Activated B cell treated with CpG ODN at 0.5 μM for 24 hours (primary cell): ENCODE data around the gene LPCAT4. TPM values are rescaled to one million over a fixed set of nuclear protein-coding genes. Genes with fewer than 3 reads are reported as not detected.
"Not testable (repeated sequence)": the region's sequence is repeated elsewhere in the genome, so short reads cannot be mapped to it uniquely, and the experiment has no call there.

Source experiments
- ATAC-seq: fragments of 200-7000 bp; cut with Tn5 transposase; one replicate; pipeline ENCODE4 v1.10.0; 2021; ENCODE audit warnings: low read depth, mild to moderate bottlenecking, moderate library complexity
- CTCF ChIA-PET: fragments of 350-600 bp; sonication (Branson Sonifier 250); formaldehyde crosslinking; loops from one replicate; lab custom pipeline; 2021; ENCODE audit warnings: antibody characterized with exemption; lab: Charles Lee
- POLR2A ChIA-PET: fragments of 350-600 bp; sonication (Branson Sonifier 250); formaldehyde crosslinking; loops from one replicate; lab custom pipeline; 2021; ENCODE audit warnings: antibody characterized with exemption; lab: Charles Lee
- DNase-seq: peaks from one replicate; pipeline ENCODE4 v3.0.0; 2022
- H3K27ac Mint-ChIP-seq: one replicate; pipeline ENCODE4 v1.8.0; 2020; ENCODE audit warnings: mixed read lengths
- H3K27me3 Mint-ChIP-seq: one replicate; pipeline ENCODE4 v1.8.0; 2021; ENCODE audit warnings: mixed read lengths
- H3K36me3 Mint-ChIP-seq: one replicate; pipeline ENCODE4 v1.8.0; 2021; ENCODE audit warnings: low read depth, mixed read lengths
- H3K4me1 Mint-ChIP-seq: one replicate; pipeline ENCODE4 v1.8.0; 2021; ENCODE audit warnings: mixed read lengths
- H3K4me3 Mint-ChIP-seq: one replicate; pipeline ENCODE4 v1.8.0; 2020; ENCODE audit warnings: mild to moderate bottlenecking, mixed read lengths
- H3K9me3 Mint-ChIP-seq: one replicate; pipeline ENCODE4 v1.8.0; 2020; ENCODE audit warnings: mixed read lengths
- intact Hi-C: fragments of 100-400 bp; cut with micrococcal nuclease; formaldehyde crosslinking; loops from one replicate; pipeline ENCODE4 v1.15.1; 2024
- total RNA-seq: library from RNA; stranded (reverse); gene quantifications from 2 replicates; pipeline ENCODE4 v1.2.3, GENCODE V29; 2022
- TF ChIP-seq, protein P1 (sequence below): fragments of 200-600 bp; IDR thresholded peaks from one replicate; pipeline ENCODE4 v1.8.0; 2022; ENCODE audit warnings: antibody characterized with exemption, mild to moderate bottlenecking

Gene LPCAT4
- total RNA-seq, 1 donor from 2014 or later: 28.8 TPM

GRCh38 chr15:34349769-34350168 is 17.2 kb downstream of the LPCAT4 start:
- intact Hi-C loops: no loop called here
- no peak for DNase-seq
- CTCF ChIA-PET: no interaction called here
- TF ChIP-seq, protein P1, sequence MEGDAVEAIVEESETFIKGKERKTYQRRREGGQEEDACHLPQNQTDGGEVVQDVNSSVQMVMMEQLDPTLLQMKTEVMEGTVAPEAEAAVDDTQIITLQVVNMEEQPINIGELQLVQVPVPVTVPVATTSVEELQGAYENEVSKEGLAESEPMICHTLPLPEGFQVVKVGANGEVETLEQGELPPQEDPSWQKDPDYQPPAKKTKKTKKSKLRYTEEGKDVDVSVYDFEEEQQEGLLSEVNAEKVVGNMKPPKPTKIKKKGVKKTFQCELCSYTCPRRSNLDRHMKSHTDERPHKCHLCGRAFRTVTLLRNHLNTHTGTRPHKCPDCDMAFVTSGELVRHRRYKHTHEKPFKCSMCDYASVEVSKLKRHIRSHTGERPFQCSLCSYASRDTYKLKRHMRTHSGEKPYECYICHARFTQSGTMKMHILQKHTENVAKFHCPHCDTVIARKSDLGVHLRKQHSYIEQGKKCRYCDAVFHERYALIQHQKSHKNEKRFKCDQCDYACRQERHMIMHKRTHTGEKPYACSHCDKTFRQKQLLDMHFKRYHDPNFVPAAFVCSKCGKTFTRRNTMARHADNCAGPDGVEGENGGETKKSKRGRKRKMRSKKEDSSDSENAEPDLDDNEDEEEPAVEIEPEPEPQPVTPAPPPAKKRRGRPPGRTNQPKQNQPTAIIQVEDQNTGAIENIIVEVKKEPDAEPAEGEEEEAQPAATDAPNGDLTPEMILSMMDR: no peak
- Mint-ChIP-seq H3K9me3 (no peaks in the 10 kb centered on the region), H3K36me3 (no peaks in the 10 kb centered on the region), H3K27me3 (no peaks in the 10 kb centered on the region), H3K4me1 (no peaks in the 10 kb centered on the region), H3K4me3 (no peak overlapping the region), H3K27ac (no peak overlapping the region)
- ATAC-seq: no peak
- POLR2A ChIA-PET: no interaction called here

GRCh38 chr15:34348735-34349300 is 18.2 kb downstream of the LPCAT4 start:
- Mint-ChIP-seq H3K27me3 (no peaks in the 10 kb centered on the region), H3K9me3 (no peaks in the 10 kb centered on the region), H3K27ac (no peak overlapping the region), H3K4me1 (no peaks in the 10 kb centered on the region), H3K4me3 (no peak overlapping the region), H3K36me3 (no peaks in the 10 kb centered on the region)
- no peak for ATAC-seq
- intact Hi-C loops: no loop called here
- TF ChIP-seq, protein P1: no peak
- no peak for DNase-seq
- CTCF ChIA-PET: no interaction called here
- POLR2A ChIA-PET: interaction anchor here (0.6 kb wide), 1 partner anchor 16 kb away, joined by 3 read pairs; no protein-coding TSS in a partner anchor

DNA sequence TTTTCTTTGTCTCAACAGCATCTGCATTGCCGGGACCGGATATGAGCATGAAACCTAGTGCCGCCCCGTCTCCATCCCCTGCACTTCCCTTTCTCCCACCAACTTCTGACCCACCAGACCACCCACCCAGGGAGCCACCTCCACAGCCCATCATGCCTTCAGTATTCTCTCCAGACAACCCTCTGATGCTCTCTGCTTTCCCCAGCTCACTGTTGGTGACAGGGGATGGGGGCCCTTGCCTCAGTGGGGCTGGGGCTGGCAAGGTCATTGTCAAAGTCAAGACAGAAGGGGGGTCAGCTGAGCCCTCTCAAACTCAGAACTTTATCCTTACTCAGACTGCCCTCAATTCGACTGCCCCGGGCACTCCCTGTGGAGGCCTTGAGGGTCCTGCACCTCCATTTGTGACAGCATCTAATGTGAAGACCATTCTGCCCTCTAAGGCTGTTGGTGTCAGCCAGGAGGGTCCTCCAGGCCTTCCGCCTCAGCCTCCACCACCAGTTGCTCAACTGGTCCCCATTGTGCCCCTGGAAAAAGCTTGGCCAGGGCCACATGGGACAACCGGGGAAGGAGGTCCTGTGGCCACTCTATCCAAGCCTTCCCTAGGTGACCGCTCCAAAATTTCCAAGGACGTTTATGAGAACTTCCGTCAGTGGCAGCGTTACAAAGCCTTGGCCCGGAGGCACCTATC is 18.9 kb downstream of the LPCAT4 start:
- no peak overlapping the region for H3K4me3 Mint-ChIP-seq
- intact Hi-C loops: no loop called here
- TF ChIP-seq, protein P1: no peak
- no peaks in the 10 kb centered on the region for H3K9me3 Mint-ChIP-seq
- no peaks in the 10 kb centered on the region for H3K4me1 Mint-ChIP-seq
- no peak for DNase-seq
- ATAC-seq: no peak
- no peaks in the 10 kb centered on the region for H3K27me3 Mint-ChIP-seq
- ChIA-PET POLR2A (interaction anchor here (0.6 kb wide), 1 partner anchor 15 kb away, joined by 3 read pairs; no protein-coding TSS in a partner anchor), CTCF (no interaction called here)
- no peaks in the 10 kb centered on the region for H3K36me3 Mint-ChIP-seq
- H3K27ac Mint-ChIP-seq: no peak overlapping the region

- DNase-seq: peak; percentile 89
- TF ChIP-seq, protein P1: peak; percentile 57
- H3K4me1 Mint-ChIP-seq: peaks cover 25% of the 10 kb centered on the region
- peak within 1 kb of the TSS; percentile 74 for H3K27ac Mint-ChIP-seq
- no peaks in the 10 kb centered on the region for H3K27me3 Mint-ChIP-seq
- H3K9me3 Mint-ChIP-seq: no peaks in the 10 kb centered on the region
- H3K36me3 Mint-ChIP-seq: peaks cover 27% of the 10 kb centered on the region
- intact Hi-C loops: loop anchor here (1.0 to 2.0 kb wide), 8 partner anchors 14 to 304 kb away; partner anchors contain the start of genes AVEN, LPCAT4 and PGBD4
- ChIA-PET POLR2A (interaction anchor here (0.5 to 2.0 kb wide), 12 partner anchors 9 to 627 kb away, joined by 3 to 42 read pairs (median 7); partner anchors contain the start of genes AQR, KATNBL1 and LPCAT4), CTCF (interaction anchor here (0.7 to 2.9 kb wide), 12 partner anchors 9 to 245 kb away, joined by 3 to 32 read pairs (median 3); partner anchors contain the start of genes KATNBL1 and LPCAT4)
- H3K4me3 Mint-ChIP-seq: no peak within 1 kb of the TSS
- peak; percentile 90 for ATAC-seq
Measured at GRCh38 chr15:34342737-34343575, 24.0 kb downstream of the LPCAT4 start, which contains the start of the genes NOP10 and NUTM1. TSS of gene NOP10 (minus strand) at chr15:34343136. CDS start at chr15:34343073, 63 bp downstream. TSS of gene NUTM1 (plus strand) at chr15:34343315. CDS start at chr15:34343697, 382 bp downstream.

- ChIA-PET CTCF (interaction anchor here (0.7 to 2.9 kb wide), 12 partner anchors 8 to 246 kb away, joined by 3 to 32 read pairs (median 3); partner anchors contain the start of genes KATNBL1 and LPCAT4), POLR2A (interaction anchor here (0.6 to 2.0 kb wide), 10 partner anchors 9 to 627 kb away, joined by 3 to 42 read pairs (median 8); partner anchors contain the start of genes AQR, KATNBL1 and LPCAT4)
- intact Hi-C loops: loop anchor here (2.0 kb wide), 3 partner anchors 13 to 303 kb away; partner anchors contain the start of genes AVEN and PGBD4
- ATAC-seq, H3K4me3 Mint-ChIP-seq, H3K9me3 Mint-ChIP-seq, H3K27me3 Mint-ChIP-seq, DNase-seq: not testable (repeated sequence)
- peaks cover 27% of the 10 kb centered on the region for H3K36me3 Mint-ChIP-seq
- H3K27ac Mint-ChIP-seq: peak overlapping the region; percentile 74
- peaks cover 26% of the 10 kb centered on the region for H3K4me1 Mint-ChIP-seq
Measured at GRCh38 chr15:34342213-34342736, 24.7 kb downstream of the LPCAT4 start.
